NOMO-1 treated with dmso at 0.1 percent for 144 hours (cell line): ENCODE results near the gene ZNF618.

Source experiments
- DNase-seq: peaks from one replicate; lab custom pipeline; 2025; ENCODE audit not compliant: unreplicated experiment; lab: John Stamatoyannopoulos, UW

Gene ZNF618

GRCh38 chr9:114094971-114095370 lies 218.9 kb downstream of the ZNF618 start:
- no peak for DNase-seq

DNA sequence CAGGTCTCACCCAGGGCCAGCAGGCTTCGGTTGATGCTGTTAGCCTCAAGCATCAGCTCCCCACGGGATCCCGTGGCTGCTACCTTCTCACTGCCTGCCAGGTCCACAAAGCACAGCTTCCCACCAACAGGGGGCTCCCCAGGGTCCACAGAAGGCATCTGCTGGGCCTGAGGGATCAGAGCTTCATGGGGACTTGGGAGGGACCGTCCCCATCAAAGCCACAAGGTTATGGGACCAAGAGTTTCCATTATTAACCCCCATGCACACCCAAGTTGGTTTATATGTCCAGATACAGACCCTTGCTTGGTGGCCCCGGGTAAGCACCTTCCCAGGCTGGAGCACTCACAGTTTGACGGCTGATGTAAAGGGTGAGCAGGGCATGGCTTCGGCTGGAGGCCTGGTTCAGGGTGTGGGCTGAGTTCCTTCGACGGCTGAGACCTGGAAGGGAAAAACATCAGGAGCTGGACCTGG lies 220.0 kb downstream of the ZNF618 start:
- no peak for DNase-seq

GRCh38 chr9:114096866-114097612 lies 220.9 kb downstream of the ZNF618 start:
- DNase-seq = no peak

DNA sequence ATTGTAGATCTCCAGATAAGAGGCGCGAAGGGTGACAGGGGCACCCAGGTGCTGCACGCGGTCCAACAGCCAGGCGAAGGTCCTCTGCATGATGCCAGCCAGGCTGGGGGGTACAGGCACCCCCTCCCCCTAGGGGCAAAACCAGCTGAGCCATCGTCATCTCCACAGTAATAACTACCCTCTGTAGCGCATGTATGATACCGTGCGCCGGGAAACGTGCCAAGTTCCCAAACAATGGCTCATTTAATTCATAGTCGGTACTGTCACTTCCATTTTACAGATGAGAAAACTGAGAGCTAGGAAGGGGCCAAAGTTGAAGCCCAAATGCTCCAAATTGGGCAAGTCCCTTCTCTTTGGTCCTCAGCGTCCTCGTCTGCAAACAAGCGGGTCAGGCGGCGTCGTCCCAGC lies 221.5 kb downstream of the ZNF618 start:
- no peak for DNase-seq

DNA sequence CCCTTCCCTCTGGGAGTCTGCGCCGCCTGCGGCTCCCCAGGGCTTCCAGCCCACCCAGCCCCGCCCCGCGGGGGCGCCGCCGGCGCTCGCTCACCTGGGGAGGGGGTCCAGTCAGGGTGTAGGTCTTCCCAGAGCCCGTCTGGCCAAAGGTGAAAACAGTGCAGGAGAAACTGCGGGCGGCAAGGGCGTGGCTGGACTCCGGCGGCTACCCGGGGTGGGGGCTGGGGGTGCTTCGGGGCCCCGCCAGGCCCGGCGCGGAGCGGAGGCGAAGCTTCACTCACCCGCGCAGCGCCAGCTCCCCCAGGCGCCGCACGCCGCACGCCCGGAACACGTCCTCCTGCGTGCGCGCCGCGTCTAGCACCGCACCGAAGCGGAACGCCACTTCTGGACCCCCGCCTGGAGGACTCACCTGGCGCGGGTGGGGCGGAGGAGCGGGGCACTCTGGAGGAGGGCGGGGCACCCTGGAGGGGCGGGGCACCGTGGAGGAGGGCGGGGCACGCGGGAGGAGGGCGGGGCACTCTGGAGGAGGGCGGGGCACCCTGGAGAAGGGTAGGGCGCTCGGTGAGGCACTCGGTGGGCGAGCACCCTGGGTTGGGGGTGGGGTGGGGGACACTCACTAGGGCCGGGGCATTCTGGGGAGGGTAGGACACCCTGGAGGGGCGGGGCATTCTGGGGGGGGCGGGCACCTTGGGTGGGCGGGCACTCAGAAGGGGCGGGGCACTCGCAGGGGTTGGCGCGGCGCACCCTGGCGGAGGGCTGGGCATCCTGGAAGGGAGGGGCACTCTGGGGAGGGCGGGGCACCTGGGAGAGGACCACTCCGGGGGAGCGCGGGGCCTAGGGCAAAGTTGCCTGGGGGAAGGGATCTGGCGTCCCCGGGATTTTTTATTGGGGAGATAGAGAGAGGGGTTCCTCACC lies 222.2 kb downstream of the ZNF618 start:
- DNase-seq = no peak

DNA sequence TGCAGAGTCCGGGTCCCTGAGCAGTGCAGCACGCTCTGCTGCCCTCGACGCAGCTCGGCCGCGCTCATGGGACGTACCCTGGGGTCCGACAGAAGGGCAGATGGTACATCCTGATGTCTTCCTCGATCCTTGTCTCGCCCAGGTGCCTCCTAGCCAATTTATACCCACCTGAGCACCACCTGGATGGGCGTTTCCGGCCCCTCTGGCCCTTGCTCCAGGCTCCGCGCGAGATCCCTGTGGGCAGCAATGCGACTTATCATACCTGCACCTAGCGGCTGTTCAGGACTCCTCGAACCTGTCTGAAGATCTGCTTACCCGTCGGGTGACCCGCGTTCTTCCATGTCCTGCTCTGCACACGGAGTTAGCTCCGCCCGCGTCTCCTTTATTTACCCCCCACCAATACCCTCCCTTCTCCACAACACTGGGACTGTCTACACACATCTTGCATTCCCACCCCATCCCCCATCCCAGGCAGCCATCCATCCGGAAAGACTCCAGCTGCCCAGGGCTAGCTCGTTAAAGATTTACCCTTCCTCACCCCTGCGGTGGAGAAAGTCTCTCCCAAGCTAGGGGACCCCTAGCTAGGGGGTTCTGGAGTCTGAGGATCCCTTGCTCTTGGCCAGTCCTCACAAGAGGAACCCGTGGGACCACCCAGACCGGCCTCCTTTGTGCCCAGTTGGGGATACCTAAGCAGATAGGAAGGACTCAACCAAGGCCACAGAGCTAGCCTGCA lies 223.0 kb downstream of the ZNF618 start, which contains the start of gene KIF12:
Gene KIF12, minus strand, starts transcription at position 357 of the 733 bp plus-strand sequence. Its CDS starts 16 bp downstream, at position 341.
- no peak for DNase-seq

- DNase-seq = no peak
Measured at GRCh38 chr9:114099669-114100270, 223.7 kb downstream of the ZNF618 start.

DNA sequence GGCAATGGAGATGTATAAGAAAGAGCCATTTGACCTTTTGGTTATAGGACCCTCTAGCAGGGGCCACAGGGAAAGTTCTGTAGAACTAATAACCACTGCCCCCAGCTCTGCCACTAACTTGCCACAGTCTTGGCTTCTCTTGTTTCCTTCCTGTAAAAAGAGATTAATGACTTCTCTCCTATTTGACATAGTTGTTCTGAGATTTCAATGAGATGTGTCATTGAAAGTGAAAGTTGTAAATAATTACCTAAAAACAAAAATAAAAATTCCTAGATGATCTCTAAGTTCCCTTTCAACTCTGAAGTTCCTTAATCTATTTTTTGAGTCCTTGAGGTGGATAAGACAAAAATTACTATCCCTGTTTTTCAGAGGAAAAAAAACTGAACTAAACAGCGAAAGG lies 224.4 kb downstream of the ZNF618 start:
- no peak for DNase-seq

DNA sequence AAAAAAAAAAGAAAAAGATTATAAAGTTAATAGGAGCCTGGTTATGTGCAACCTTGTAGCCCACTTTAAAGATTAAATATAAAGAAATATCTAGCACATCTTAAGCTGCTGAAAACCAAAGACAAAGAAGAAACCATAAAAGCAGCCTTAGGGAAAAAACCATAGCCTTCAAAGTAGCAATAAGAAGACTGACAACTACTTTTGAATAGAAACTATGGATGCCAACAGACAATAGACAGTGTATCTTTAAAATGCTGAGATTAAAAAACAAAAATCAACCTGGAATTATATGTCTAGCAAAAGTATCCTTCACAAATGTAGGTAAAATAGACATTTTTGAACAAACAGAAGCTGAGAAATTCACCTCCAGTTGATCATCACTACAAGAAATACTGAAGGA lies 226.4 kb downstream of the ZNF618 start:
- no peak for DNase-seq

DNA sequence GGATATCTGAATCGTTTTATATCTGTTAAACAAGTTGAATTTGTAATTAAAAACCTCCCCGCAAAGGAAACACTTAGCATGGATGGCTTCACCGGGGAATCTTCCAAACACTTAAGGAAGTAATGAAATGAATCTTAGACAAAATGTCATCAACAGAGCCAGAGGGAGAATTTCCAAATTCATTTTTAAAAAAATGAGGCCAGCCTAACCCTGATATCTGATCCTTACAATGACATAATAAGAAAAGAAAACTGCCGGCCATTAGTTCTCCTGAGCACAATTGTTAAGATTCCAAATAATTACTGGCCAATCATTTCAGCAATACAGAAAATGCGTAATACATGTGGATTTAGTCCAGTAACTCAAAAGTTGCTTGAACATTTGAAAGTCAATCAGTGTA lies 229.1 kb downstream of the ZNF618 start:
- DNase-seq = no peak
